ENCODE data around the gene IFNL3.

Gene IFNL3

DNA sequence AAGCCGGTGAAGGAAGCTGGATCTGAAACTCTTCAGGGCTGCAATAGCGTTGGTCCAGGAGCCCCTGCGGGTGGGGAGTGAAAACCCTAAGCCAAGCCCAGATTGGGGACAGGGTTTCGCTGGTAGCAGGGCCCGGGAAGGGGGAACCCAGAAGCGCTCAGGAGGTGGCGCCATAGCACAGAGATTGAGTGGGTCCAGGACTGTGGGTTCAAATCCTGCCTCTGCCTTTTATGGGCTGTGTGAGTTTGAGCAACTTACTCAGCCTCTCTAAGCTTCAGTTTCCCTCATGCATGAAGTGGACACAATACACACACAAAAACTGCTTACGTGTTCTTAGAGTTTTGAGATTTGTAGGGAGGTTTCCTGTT, 32.4 kb downstream of the IFNL3 start:
- no peak for DNase-seq

DNA sequence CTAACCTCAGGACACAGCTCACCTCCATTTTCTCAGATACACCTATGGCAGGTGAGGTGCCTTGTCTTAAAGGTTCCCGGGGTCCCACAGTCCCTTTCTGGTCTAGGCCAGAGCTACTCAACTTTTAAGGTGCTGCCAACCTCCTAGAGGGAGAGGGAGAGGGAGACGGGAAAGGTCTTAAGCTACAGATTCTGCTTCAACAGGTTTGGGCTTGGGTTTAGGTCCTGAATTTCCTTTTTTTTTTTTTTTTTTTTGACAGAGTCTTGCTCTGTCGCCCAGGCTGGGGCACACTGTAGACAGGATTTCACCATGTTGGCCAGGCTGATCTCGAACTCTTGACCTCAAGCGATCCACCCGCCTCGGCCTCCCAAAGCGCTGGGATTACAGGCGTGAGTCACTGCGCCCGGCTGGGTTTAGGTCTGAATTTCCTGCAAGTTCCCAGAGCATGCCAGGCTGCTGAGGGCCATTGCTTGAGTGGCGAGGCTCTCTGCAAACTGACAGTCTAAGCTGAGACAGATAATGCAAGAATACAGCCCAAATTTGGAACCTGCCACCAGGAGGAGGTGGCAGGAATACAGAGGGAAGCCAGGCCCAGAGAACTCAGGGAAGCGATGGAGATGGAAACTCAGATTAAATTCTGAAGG, 33.0 kb downstream of the IFNL3 start:
- no peak for DNase-seq

DNA sequence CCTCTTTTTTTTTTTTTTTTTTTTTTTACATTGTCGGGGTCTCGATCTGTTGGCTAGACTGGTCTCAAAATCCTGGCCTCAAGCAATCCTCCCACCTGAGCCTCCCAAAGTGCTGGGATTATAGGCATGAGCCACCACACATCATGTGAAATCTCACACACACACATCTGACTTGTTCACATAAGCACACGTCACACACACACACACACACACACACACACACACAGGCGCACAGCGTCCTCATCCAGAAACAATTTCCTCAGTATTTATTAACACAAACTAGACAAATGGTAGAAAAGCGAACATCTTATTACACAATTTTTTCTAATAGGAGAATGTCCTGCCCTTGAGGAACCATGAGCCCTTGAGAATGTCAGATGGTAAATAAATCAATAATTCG, 35.6 kb downstream of the IFNL3 start:
- DNase-seq = no peak

DNA sequence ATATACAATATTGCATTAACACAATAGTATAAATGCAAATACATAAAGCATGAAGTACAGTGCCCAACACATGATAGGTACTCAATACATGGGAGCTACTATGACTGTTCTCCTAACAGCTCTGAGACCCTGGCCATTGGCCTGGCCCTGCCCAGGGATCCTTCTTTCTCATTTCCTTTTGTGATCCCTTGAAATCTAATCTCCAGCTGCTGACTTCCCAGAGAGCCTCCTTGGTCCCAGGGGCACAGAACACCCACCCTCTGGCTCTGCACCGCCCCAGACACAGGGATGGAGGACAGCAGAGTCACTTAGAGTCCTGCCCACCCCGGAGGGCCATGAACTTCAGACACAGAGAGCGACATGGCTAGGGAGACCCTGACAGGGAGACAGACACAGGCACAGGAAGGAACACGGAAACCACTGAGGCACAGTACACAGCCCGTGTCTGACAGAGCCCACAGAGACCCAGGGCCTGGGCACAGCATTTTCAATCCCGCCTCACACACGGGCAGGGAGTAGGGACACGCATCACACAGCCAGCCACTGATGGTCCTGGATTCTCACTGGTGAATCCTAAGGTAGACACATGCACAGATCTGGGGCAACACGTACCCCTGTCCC, 36.5 kb downstream of the IFNL3 start:
- DNase-seq = no peak

DNA sequence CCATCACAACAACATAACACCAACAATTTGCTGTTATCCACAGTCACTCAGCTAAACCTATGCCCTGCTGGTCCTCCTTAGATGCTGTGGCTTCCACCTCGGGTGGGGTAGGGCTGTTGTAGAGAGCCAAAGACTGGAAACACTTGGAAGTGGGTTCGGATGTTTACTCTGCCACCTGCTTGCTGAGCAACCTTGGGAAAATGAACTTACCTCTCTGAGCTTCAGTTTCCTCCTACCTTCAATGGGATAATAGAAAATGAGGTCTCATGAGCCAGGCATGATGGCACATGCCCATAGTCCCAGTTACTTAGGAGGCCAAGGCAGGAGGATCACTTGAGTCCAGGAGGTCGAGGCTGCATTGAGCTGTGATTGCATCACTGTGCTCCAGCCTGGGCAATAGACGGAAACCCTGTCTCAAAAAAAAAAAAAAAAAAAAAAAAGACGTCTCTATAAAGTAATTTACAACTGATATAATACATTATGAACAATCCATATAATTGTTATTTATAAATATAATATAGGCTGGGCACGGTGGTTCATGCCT, 37.4 kb downstream of the IFNL3 start:
- no peak for DNase-seq

DNA sequence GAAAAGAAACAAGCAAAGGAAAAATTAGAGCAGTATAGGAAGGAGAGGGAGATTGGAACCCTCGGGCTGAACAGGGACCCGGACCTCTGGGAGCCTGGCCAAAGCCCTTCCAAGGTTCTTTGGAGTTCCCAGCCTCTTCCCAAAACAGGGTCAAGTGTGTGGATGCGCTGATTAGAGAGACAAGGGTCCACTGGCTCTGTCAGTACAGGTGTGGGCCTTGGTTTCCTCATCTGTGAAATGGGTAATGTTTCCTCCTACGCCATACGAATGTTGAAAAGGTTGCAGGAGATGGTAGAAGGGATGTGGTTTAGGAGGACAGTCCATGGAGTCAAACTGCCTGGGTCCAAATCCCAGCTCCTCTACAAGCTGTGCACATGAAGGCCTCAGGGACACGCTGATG, 38.7 kb downstream of the IFNL3 start:
- no peak for DNase-seq

DNA sequence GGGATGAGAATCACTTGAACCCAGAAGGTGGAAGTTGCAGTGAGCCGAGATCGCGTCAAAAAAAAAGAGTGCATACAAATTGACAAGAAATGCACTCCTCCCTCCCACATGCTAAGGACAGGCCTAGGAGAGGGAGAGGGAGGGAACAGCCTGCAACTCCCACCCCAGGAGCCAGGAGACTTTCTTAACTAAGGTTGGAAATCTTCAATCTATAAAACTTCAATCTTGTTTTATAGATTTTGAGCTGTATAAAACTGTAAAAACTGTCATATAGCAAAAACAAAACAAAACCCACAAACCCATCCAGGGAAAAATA, 39.4 kb downstream of the IFNL3 start:
- no peak for DNase-seq

DNA sequence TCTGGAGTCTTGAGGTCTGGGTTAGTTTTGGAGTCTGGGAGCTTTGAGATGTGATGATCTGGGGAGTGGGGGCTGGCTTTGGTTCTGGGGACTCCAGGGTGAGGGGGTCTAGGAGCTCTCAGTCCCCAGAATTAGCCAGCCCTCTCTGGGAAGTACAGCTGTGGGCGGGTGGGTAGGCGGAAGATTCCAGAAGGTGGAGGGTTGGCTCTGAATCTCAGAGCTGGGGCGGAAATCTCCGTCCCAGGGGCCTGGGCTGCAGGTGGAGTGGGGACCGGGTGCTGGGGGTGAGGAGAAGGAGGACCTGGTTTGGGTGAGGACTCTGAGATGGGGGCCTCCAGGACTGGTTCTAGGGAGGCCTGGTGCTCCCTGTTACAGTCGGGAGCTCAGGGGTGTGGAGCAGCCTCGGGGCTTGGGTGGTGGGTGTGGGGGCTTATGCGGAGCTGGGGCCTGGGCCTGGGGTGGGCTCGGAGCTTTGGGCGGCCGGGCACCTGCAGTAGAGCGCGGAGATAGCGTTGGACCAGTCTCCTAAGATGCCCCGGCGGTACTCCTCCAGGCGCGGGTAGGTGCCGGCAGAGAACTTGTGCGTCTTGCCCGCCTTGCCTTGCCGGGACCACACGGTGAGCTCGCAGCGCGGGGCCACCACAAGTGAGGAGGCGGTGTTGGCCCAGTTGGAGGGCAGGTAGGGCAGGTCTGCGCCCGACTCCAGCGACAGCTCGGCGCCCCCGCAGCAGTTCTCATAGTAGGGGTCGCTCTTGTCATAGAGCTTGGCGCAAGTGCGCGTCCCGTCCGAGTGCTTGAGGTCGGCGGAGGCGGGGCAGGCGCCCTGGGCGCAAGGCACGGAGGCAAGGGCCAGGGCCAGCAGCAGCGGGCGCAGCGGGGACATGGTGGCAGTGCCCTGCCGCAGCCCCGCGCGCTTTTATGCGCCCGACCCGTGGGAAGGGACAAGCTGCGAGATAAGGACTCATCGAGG, 41.1 kb downstream of the IFNL3 start, which contains the start of gene SYCN:
Gene SYCN, minus strand, starts transcription at position 892 of the 970 bp plus-strand sequence. Its CDS starts 9 bp downstream, at position 883.
- DNase-seq = no peak

DNA sequence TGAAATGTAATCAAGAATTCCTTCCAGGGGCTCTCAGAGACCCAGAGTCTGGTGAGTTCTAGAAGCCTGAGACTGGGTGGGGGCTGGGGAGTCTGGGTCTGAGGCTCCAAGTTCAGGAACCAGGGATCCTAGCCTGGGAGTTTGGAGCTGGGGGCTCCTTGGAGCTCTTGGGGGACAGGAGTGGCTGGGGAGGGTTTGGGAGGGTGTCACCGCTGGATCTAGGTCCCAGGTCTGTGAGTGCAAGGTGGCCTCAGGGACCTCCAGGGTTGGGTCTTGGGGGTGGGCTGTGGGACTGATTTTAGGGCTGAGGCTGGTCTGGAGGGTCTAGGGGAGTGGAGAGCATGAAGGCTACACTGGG, 41.8 kb downstream of the IFNL3 start:
- DNase-seq = no peak

DNA sequence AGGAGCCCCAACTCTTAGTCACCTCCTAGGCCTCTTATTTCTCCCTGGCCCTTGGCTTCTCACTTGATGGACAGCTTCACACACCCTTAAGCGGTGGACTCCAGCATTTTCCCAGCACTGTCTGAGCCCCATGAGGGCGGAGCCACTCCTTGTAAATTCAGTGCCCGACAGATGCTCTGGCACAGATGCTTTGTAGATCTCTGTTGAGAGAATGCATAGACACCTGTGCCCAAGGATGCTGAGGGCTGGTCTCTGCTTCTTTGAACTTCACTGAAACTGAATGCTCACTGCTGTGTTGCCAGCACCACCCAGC, 44.0 kb downstream of the IFNL3 start:
- no peak for DNase-seq

DNA sequence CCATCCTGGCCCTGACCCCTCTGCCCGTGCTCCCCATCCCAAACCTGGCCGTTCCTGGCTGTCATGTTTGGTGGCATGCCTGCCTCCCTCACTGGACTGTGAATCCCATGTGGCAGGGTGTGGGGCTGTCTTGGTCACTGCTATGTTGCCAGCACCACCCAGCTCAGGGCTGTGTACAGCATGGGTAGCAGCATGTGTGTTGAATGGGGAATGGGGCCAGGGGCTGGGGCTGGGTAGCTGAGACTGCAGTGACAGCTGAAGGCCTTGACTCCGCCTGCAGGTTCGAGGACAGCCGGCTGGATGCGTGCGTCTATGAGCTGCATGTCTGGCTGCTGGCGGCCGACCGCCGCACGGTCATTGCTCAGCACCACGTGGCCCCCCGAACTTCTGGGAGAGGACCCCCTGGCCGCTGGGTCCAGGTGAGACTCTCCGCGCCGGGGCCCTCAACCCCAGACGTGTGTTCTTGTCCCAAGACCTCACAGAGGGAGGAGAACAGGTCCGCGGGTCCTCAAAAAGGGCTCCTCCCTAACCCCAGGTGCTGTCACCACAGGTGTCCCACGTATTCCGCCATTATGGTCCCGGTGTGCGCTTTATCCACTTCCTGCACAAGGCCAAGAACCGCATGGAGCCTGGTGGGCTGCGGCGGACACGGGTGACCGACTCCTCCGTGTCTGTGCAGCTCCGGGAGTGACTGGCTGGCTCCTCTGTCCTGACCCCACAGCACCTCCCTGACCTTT, 44.6 kb downstream of the IFNL3 start:
- DNase-seq = no peak

DNA sequence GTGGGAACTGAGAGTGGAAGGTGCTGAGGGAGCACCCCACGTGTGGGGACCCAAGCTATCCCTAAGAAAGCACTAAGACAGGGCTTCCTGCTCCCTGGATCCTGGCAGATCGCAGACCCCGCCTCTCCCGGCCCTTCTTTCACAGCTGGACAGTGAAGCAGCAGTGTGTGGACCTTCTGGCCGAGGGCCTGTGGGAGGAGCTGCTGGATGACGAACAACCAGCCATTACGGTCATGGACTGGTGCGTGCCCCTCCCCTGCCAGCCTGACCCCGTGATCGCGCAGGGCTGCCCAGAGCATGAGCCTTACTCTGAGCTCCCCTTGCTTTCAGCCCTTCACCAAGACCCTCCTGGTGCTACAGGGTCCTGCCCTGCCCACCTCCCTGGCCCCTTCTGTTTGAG, 45.8 kb downstream of the IFNL3 start:
- no peak for DNase-seq

DNA sequence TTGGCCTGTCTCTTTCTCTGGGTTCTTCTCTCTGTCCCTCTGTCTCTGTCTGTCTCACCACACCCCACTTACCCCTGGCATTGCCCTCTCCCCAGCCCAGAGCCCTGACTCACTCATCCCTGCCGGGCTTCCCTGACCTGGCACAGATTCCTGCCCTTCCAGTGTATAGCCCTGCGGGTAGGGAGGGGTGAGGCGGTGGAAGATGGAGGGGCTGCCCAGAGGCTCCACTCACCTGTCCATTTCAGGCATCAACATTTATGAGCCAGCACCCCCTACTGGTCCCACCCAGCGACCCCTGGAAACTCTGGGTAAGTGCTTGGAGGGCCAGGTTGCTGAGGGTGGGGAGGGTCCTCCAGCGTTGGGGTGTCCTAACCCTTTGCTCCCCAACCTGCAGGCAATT, 47.0 kb downstream of the IFNL3 start:
- no peak for DNase-seq

DNA sequence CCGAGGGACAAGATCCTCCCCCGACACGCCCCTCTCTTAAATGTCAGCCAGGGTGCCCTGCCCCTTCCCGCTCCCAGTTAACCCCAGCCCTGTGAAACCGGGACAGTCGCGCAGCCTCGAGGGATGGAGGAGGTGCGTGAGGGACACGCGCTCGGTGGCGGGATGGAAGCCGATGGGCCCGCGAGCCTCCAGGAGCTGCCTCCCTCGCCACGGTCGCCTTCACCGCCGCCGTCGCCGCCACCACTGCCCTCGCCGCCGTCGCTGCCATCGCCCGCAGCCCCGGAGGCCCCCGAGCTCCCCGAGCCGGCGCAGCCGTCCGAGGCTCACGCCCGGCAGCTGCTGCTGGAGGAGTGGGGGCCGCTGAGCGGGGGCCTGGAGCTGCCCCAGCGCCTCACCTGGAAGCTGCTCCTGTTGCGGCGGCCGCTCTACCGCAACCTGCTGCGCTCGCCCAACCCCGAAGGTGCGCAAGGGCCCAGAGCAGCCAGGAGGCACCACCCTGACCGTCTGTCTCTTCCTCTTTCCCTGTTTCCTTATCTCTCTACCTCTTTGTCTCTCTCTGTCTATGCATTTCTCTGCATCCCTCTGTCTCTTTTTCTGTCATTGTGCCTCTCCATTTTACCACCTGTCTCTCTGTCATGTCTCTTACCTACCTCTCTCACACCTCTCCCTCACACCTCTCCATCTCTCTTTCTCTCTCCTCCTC, 47.8 kb downstream of the IFNL3 start, which contains the start of gene NCCRP1:
Gene NCCRP1, plus strand, starts transcription at position 105 of the 703 bp plus-strand sequence. Its CDS starts 19 bp downstream, at position 124.
- DNase-seq = no peak

DNA sequence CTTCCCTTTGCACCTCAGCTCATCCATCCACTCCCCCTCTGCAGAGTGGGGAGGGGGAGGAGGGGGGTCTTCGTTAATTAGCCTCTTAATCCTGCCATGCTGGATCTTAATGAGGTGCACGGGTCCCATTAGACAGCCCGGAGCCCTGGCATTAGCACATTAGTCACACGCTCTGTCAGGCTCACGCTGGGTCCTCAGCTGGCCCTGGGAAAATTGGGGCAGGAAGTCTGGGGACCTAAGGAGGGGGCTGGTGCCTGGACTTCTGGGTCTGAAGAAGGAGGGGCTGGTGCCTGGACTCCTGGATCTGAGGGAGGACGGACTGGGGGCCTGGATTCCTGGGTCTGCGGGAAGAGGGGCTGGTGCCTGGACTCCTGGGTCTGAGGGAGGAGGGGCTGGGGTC, 48.5 kb downstream of the IFNL3 start:
- DNase-seq = no peak

DNA sequence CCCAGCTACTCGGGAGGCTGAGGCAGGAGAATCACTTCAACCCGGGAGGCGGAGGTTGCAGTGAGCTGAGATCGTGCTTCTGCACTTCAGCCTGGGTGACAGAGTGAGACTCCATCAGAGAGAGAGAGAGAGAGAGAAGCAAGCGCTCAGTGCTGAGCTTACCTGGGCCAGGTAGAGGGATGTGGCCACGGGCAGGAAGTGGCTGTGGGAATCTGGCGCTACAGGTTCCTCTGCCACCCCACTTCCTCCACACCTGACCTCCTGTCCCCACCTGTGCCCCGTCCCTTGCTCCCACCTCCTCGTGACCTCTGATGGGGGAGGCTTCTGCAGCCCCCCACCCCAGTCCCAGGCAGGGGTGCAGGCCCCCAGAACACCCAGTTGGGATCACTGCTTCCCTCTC, 49.1 kb downstream of the IFNL3 start:
- no peak for DNase-seq

DNA sequence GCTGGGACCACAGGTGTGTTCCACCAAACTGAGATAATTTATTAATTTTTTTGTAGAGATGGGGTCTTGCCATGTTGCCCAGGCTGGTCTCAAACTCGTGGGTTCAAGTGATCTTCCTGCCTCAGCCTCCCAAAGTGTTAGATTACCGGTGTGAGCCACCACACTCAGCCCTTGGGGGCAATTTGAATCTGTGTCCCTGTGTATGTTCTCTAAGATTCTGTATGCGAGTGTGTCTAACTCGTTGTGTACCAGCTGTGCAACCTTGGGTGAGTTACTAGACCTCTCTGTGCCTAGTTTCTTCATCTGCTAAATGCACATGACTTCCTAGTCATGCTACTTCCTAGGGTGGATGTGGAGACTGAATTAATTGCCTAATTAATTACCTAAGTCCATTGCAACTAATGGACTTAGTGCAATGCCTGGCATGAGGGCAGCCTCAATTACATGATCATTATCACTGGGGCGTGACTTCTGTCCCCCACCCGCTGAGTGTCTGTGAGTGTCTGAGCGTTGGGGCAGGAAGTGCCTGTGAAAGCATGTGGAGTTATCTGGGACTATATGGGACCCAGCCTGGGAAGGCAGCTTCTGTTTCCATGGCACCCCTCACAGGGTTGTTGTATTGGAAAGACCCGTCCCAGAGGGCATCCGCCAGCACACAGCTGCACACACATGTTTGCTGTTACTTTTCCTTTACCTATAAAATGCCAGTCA, 49.8 kb downstream of the IFNL3 start:
- no peak for DNase-seq

DNA sequence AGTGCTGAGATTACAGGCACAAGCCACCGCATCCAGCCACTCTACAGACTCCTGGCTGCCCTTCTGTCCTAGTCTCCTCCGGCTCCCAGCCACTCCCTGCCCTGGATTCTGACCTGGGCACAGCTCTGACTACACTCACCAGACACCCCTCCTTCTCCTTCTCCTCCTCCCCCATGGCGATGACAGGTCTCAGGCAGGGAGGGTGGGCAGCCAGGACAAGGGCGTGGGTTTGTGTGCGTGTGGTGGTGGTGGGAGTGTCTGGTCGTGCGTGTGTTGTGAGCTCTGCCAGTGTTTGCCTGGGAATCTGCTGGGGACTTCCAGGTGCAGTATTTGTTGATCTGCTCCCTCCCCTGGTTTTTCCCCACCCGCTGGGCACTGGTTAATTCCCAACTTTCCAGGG, 51.0 kb downstream of the IFNL3 start:
- no peak for DNase-seq
